PC-3 (cell line): Measurements from ENCODE around the gene SCNN1B.

ENCODE experiments used
- EZH2phosphoT487 ChIP-seq: fragments of 300-600 bp; sonication (generic); IDR thresholded peaks from 2 replicates; pipeline ENCODE4 v1.6.1; 2018; ENCODE audit warnings: mild to moderate bottlenecking, antibody characterized with exemption, low read length, borderline replicate concordance
- TF ChIP-seq, protein P1 (sequence below): fragments of 300-600 bp; sonication (generic); conservative IDR thresholded peaks from 2 replicates; pipeline ENCODE4 v1.5.1; 2017; ENCODE audit warnings: antibody characterized with exemption, low read depth, mild to moderate bottlenecking, low read length

DNA sequence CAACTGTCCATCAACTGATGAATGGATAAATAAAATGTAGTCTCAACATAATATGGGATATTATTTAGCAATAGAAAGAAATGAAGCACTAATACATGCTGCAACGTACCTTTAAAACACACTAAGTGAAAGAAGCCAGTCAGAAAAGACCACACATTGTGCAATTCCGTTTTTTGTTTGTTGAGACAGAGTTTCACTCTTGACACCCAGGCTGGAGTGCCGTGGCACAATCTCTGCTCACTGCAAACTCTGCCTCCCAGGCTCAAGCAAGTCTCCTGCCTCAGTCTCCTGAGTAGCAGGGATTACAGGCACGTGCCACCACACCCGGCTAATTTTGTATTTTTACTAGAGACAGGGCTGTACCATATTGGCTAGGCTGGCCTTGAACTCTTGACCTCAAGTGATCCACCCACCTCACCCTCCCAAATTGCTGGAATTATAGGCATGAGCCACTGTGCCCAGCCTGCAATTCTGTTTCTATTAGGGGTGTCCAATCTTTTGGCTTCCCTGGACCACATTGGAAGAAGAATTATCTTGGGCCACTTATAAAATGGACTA is 40.1 kb downstream of the SCNN1B start:
- no peak for TF ChIP-seq EZH2phosphoT487
- TF ChIP-seq, protein P1, sequence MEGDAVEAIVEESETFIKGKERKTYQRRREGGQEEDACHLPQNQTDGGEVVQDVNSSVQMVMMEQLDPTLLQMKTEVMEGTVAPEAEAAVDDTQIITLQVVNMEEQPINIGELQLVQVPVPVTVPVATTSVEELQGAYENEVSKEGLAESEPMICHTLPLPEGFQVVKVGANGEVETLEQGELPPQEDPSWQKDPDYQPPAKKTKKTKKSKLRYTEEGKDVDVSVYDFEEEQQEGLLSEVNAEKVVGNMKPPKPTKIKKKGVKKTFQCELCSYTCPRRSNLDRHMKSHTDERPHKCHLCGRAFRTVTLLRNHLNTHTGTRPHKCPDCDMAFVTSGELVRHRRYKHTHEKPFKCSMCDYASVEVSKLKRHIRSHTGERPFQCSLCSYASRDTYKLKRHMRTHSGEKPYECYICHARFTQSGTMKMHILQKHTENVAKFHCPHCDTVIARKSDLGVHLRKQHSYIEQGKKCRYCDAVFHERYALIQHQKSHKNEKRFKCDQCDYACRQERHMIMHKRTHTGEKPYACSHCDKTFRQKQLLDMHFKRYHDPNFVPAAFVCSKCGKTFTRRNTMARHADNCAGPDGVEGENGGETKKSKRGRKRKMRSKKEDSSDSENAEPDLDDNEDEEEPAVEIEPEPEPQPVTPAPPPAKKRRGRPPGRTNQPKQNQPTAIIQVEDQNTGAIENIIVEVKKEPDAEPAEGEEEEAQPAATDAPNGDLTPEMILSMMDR, result no peak
